ENCODE data around the gene ZNF532.

The ZNF532 gene

DNA sequence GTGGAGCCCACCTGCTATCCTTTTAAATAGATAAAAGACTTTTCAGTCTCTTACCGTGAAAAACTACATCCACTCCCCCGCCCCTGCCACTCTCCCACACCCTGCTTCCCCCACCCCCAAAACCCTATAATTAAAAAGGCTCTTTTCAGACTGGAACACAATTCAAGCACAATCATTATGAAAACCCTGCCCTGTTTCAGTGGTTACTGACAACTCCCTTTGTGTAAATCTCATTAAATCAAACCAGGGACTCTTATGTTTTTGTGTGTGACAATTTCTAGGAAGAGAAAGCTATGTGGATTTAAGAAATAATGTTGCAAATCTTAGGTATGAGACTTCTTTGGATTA lies 21.0 kb upstream of the ZNF532 start:
- no peak for DNase-seq
- H3K9me2 ChIP-seq (replicated peaks; ENCODE audit: insufficient read depth, low read length), result no peaks in the 10 kb centered on the region
- H3K27me3 ChIP-seq (replicated peaks; ENCODE audit: insufficient read depth, low read length), result no peaks in the 10 kb centered on the region
- H2AFZ ChIP-seq (ENCODE audit: low read length), result no peak overlapping the region
- H3K9me3 ChIP-seq (replicated peaks; ENCODE audit: insufficient read depth, low read length), result no peaks in the 10 kb centered on the region
- no peaks in the 10 kb centered on the region for H3F3A ChIP-seq (ENCODE audit: insufficient read depth, low read length)
- H4K20me1 ChIP-seq (ENCODE audit: insufficient read depth, low read length), result no peaks in the 10 kb centered on the region
- TF ChIP-seq EZH2phosphoT487 (IDR thresholded peaks at IDR 0.05; ENCODE audit: low read length), result no peak
- TF ChIP-seq, protein P1, sequence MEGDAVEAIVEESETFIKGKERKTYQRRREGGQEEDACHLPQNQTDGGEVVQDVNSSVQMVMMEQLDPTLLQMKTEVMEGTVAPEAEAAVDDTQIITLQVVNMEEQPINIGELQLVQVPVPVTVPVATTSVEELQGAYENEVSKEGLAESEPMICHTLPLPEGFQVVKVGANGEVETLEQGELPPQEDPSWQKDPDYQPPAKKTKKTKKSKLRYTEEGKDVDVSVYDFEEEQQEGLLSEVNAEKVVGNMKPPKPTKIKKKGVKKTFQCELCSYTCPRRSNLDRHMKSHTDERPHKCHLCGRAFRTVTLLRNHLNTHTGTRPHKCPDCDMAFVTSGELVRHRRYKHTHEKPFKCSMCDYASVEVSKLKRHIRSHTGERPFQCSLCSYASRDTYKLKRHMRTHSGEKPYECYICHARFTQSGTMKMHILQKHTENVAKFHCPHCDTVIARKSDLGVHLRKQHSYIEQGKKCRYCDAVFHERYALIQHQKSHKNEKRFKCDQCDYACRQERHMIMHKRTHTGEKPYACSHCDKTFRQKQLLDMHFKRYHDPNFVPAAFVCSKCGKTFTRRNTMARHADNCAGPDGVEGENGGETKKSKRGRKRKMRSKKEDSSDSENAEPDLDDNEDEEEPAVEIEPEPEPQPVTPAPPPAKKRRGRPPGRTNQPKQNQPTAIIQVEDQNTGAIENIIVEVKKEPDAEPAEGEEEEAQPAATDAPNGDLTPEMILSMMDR (IDR thresholded peaks at IDR 0.05; ENCODE audit: low read length), result no peak
- TF ChIP-seq EZH2 (optimal IDR thresholded peaks at IDR 0.05; ENCODE audit: low read depth, low read length), result no peak
- H3K27ac ChIP-seq (ENCODE audit: low read length), result no peak overlapping the region
- no peaks in the 10 kb centered on the region for H3K79me2 ChIP-seq (ENCODE audit: low read length)
- no peaks in the 10 kb centered on the region for H3K4me1 ChIP-seq (ENCODE audit: low read length)
- H3K36me3 ChIP-seq (replicated peaks; ENCODE audit: insufficient read depth, low read length), result no peaks in the 10 kb centered on the region
- no peak overlapping the region for H3K4me2 ChIP-seq (ENCODE audit: low read depth, low read length)
- no peak overlapping the region for H3K9ac ChIP-seq (ENCODE audit: low read length)
- no peak overlapping the region for H3K4me3 ChIP-seq (ENCODE audit: low read length)

DNA sequence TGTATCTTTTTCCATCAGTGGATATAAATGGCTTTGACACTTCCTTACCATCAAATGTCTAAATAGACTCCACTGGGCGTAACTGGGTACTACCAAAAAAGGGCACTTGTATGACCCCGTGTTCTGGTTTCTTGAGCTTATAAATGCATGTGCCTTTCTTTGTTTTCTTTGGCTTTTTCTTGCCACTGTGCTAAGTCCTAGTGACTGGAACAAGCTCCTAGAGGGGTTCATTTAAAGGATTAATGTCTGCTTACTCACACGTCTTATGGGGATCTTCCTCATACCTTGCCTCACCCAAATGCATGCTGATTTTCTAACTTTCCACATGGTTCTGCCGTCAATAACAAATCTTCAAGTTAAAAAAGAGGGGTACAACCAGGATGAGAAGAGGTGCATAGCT lies 19.8 kb upstream of the ZNF532 start:
- H3K4me3 ChIP-seq (ENCODE audit: low read length), result no peak overlapping the region
- no peaks in the 10 kb centered on the region for H3K27me3 ChIP-seq (replicated peaks; ENCODE audit: insufficient read depth, low read length)
- no peaks in the 10 kb centered on the region for H4K20me1 ChIP-seq (ENCODE audit: insufficient read depth, low read length)
- H3K9me2 ChIP-seq (replicated peaks; ENCODE audit: insufficient read depth, low read length), result no peaks in the 10 kb centered on the region
- H3K4me1 ChIP-seq (ENCODE audit: low read length), result no peaks in the 10 kb centered on the region
- no peak overlapping the region for H2AFZ ChIP-seq (ENCODE audit: low read length)
- no peak overlapping the region for H3K27ac ChIP-seq (ENCODE audit: low read length)
- H3K9ac ChIP-seq (ENCODE audit: low read length), result no peak overlapping the region
- H3K36me3 ChIP-seq (replicated peaks; ENCODE audit: insufficient read depth, low read length), result no peaks in the 10 kb centered on the region
- TF ChIP-seq, protein P1 (IDR thresholded peaks at IDR 0.05; ENCODE audit: low read length), result no peak
- no peak for TF ChIP-seq EZH2phosphoT487 (IDR thresholded peaks at IDR 0.05; ENCODE audit: low read length)
- no peaks in the 10 kb centered on the region for H3K79me2 ChIP-seq (ENCODE audit: low read length)
- no peak for DNase-seq
- H3F3A ChIP-seq (ENCODE audit: insufficient read depth, low read length), result no peaks in the 10 kb centered on the region
- no peak overlapping the region for H3K4me2 ChIP-seq (ENCODE audit: low read depth, low read length)
- H3K9me3 ChIP-seq (replicated peaks; ENCODE audit: insufficient read depth, low read length), result no peaks in the 10 kb centered on the region

DNA sequence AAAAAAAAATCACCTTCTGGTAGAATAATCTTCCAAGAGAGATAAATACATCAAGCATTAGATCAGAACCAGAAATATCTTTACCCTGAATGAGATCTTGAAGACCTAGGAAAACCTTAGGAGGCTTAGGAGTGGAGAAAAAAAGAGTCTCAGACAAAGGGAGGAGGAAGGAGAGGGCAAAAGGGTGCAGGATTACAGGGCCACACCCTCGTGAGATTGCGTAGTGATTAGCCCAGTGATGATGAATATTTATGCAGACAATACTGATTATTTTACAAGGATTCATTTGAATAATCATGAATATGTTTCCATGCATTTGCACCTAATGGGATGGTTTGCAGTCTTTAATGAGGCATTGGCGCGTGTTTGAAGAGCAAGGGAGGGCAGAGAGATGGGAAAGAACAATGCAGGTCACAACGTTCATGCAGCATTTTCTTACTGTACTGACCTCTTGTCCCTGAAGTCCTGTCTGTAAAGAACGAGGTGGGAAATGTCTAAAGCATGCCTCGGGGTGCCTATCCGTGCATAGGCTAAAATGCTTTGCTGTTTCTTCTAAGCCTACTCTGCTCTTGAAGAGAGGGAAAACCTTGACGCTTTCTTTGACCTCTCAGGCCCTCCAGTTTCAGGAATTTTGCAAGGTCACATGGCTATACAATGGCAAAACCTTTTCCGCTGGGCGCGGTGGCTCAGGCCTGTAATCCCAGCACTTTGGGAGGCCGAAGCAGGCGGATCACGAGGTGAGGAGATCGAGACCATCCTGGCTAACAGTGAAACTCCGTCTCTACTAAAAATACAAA lies 18.6 kb upstream of the ZNF532 start:
- TF ChIP-seq EZH2phosphoT487 (IDR thresholded peaks at IDR 0.05; ENCODE audit: low read length) (no peak), EZH2 (optimal IDR thresholded peaks at IDR 0.05; ENCODE audit: low read depth, low read length) (no peak)
- TF ChIP-seq, protein P1 (IDR thresholded peaks at IDR 0.05; ENCODE audit: low read length), result no peak
- Histone ChIP-seq H3K4me2 (ENCODE audit: low read depth, low read length) (no peak overlapping the region), H3K9me2 (replicated peaks; ENCODE audit: insufficient read depth, low read length) (no peaks in the 10 kb centered on the region), H3K9ac (ENCODE audit: low read length) (no peak overlapping the region), H3K36me3 (replicated peaks; ENCODE audit: insufficient read depth, low read length) (no peaks in the 10 kb centered on the region), H4K20me1 (ENCODE audit: insufficient read depth, low read length) (no peaks in the 10 kb centered on the region), H3F3A (ENCODE audit: insufficient read depth, low read length) (no peaks in the 10 kb centered on the region), H3K27ac (ENCODE audit: low read length) (no peak overlapping the region), H3K9me3 (replicated peaks; ENCODE audit: insufficient read depth, low read length) (no peaks in the 10 kb centered on the region), H3K27me3 (replicated peaks; ENCODE audit: insufficient read depth, low read length) (no peaks in the 10 kb centered on the region), H3K79me2 (ENCODE audit: low read length) (no peaks in the 10 kb centered on the region), H3K4me3 (ENCODE audit: low read length) (no peak overlapping the region), H2AFZ (ENCODE audit: low read length) (no peak overlapping the region), H3K4me1 (ENCODE audit: low read length) (no peaks in the 10 kb centered on the region)
- no peak for DNase-seq
